Measurements from ENCODE around the gene WDFY4.

GRCh38 chr10:48985621-48986158 lies 301.0 kb downstream of the WDFY4 start:
- TF ChIP-seq CTCF (IDR thresholded peaks at IDR 0.05) (no peak), POLR2A (IDR thresholded peaks at IDR 0.05) (no peak)

All from breast epithelium (tissue), 3 donors.